Nucleus accumbens (tissue), 56 donors: ENCODE results near the gene SLAIN2.
A peak's percentile ranks its signal among the peaks of the same experiment; 100 is the strongest.
"Not testable (repeated sequence)": the region's sequence is repeated elsewhere in the genome, so short reads cannot be mapped to it uniquely, and the experiment has no call there.

ENCODE experiments used
- DNase-seq, 56 donors: peaks; one replicate each; lab custom pipeline; 2025; lab: John Stamatoyannopoulos, UW

SLAIN2 gene

DNA sequence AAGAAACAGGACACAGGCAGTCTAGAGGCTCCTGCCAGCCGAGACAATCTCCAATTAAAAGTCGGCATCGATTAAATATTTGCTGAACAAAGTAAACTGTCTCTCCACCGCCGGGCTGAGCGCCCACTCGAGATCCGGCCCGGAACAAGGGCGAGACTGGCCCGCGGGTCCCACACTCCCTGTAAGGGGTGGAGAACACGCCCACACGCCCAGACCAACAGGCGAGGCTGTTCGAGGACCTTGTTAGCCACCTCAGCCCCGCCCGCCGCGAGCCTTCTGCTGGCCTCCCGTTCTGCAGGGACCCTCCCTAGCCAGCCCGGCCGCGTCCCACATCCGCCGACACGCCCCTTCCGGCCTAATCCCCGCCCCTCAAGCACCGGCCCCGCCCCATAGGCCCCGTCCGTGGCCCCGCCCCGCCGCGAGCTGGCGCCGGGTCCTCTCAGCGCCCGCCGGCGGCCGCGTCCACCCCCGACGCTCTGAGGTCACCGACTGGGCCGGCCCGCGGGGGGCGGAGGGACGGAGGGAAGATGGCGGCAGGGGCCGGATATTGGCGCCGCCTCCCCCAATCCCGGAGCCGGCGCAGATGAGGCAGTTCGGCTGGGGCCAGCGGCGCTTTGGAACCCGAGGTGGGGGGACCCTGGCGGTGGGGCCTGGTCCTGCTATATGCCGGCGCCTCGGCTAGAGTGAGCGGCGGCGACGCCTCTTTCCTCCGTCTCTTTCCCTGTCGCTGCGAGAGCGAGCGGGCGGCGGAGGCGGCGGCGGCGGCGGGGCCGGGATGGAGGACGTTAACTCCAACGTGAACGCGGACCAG is at the start of gene SLAIN2:
TSS of gene SLAIN2 (plus strand) at position 565 of the 811 bp plus-strand sequence. CDS start at position 776, 211 bp downstream.
- DNase-seq: peak; percentile 84 to 99 (median 96)

DNA sequence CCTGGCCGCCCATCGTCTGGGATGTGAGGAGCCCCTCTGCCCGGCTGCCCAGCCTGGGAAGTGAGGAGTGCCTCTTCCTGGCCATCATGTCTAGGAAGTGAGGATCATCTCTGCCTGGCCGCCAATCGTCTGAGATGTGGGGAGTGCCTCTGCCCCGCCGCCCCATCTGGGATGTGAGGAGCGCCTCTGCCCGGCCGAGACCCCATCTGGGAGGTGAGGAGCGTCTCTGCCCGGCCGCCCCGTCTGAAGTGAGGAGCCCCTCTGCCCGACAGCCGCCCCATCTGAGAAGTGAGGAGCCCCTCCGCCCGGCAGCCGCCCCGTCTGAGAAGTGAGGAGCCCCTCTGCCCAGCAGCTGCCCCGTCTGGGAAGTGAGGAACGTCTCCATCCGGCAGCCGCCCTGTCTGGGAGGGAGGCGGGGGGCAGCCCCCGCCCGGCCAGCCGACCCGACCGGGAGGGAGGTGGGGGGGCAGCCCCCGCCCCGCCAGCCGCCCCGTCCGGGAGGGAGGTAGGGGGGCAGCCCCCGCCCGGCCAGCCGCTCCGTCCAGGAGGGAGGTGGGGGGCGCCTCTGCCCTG is 49.0 kb upstream of the SLAIN2 start:
- DNase-seq: not testable (repeated sequence)

DNA sequence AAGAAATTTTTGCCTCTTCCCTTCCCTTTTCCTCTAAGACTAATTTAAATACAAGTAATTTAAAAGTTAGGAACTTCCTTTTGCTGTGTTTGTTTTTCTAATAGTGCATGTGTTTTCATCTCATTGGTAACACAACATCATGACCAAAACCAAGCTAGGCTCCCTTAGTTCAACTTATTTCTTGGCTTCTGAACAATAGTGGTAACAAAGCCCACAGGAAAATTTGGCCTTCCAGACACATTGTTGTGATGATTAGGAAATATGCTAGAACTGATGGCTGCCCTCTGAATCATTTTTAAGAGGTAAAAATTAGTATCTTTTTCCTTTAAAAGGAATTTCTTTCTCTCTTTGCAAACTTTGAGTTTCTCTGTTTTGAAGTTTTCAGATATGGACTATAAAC is 46.2 kb upstream of the SLAIN2 start:
- no peak for DNase-seq

DNA sequence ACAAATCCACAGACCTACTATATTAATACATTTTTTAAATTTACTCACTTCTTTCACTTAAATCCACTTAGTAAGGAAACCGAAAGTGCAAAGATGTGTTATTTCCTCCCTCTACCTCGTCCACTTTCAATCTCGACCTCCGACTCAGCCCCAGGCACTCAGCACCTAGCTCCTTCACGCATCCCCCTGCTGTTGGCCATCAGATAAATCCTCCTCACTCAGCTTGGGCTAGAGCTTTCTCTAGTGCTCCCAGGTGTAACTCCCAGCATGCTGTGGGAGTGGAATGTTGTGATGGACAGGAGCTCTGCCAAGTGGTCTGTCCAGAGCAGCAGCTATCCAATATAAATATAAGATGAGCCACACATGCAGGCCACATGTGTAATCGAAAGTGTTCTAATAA is 45.0 kb upstream of the SLAIN2 start:
- DNase-seq: no peak

DNA sequence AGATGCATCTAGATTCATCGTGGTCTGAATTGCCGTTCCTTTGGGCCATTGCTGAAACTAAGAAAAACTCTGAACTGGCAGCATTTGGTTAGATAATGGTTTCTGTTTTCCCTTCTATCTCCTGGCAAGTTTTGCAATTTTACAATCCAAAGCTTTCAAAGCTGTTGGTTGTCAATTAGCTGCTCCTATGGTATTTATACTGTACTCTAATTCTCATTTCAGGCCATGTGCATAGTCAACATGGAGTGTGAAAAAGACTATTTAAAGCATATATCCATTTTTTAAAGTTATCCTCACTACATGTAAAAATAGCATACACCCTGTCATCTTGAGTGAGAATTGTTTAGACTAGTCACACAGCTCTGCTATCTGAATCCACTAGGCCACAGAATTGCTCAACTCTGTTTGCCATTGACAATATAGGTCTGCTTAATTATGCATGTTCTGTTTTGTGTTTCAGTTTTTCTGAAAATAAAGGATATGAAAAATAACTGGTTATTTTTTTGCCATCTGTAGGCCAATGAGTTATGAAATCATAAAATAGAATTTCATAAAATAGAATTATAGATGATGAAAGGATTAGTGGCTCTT is 44.0 kb upstream of the SLAIN2 start:
- no peak for DNase-seq

DNA sequence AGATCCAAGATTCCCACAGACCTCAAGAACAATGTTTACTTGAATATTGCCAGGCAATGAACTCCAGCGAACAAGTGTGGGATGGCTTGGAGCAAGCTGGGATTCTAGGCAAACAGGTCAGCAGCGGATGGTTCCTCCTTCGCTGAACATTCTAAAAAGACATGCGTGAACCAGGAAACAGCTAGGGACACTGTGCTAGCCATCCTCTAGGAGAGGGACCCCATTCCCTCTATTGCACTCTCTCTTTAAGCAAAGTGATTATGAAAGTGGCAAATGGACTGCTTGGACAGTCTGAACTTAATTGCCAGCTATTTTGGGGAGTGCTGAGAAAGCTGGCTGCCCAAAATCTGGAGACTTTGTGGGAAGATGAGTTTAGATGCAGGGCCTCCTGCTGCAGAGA is 41.8 kb upstream of the SLAIN2 start:
- DNase-seq: no peak

DNA sequence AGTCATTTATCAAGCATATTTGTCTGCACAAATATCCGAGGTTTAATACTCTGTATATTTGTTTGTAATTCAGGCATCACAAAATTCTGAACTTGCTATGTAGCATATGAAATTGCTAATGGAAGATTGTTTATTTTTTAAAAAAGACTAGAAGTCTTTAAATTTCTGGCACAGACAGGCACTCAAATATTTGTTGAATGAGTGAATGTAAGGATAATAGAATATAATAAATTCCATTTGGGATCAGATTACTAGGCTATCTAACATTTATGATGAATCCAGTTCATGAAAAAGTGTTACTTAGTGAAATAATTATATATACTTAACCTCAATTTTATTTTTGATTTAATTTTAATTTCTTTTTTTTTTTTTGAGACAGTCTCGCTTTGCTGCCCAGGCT is 41.3 kb upstream of the SLAIN2 start:
- DNase-seq: no peak

DNA sequence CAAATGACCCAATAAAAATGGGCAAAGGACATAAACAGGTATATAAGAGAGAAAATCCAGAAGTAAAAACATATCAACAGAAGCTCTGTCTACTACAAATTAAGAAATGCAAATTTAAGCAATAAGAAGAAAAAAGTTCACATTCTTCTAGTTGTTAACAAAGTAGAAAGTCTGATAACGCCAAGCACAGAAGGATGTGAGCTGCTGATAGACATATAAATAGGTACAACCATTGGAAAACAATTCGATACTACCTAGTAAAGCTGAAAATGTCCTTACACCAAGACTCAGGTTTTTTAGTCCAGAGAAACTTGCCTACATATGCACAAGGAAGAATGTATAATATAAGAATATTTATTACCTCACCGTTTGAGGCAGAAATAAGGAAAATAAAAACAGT is 35.8 kb upstream of the SLAIN2 start:
- DNase-seq: no peak

DNA sequence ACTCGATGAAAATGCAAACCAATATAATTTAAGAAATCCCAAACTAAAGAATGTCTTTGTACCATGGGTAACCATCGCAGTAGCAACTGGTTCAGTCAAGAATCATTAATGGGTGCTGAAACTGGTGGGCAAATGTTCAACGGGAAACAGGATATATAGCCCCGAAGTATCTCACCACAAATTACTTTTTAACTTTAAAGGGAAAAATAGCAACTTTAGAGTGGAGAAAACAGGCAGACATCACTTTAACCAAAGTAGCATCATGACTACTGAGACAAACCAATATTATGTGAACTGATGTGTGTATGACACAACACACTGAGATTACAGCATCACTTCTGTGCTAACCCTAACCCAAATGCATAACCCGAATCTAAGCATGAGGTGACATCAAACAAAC is 33.8 kb upstream of the SLAIN2 start:
- no peak for DNase-seq

DNA sequence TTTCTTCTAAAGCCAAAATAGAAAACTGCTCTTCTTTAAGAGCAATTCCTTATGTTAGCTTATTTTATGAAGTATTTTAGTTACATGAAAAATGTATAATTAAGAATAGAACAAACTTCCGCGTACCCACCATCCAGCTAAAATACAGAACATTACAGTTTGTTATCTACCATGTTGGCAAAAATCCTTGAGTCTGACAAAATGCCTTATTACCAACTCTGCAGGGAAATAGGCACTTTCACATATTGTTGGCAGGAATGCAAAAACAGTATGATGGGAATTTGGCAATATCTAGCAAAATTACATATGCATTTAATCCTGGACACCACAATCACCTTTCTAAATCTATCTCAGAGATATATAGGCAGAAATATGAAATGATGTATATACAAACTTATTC is 32.4 kb upstream of the SLAIN2 start:
- DNase-seq: no peak

DNA sequence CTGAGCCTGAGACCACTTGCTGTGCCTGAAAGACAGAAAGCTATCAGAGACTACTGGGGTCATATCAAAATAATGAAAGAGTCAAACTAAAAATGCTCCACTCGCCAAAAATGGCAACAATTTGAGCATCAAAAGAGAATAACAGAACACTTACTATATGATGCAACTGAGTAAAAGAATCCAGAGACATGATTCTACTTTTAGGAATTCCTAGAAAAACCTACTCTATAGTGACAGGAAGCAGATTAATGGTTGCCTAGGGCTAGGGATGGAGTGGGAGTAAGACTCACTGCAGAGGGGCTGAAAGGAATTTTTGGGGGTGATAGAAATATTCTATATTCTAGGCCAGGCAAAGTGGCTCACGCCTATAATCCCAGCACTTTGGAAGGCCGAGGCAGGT is 29.4 kb upstream of the SLAIN2 start:
- DNase-seq: no peak

DNA sequence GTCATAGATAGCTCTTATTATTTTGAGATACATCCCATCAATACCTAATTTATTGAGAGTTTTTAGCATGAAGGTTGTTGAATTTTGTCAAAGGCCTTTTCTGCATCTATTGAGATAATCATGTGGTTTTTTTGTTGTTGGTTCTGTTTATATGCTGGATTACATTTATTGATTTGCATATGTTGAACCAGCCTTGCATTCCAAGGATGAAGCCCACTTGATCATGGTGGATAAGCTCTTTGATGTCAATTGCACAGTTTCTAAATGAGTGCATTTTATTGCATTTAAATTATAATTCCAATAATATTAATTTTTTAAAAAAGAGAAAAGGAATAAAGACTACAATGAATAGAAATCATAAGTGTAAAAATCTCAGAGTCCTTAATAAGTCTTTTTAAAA is 26.6 kb upstream of the SLAIN2 start:
- DNase-seq: not testable (repeated sequence)

DNA sequence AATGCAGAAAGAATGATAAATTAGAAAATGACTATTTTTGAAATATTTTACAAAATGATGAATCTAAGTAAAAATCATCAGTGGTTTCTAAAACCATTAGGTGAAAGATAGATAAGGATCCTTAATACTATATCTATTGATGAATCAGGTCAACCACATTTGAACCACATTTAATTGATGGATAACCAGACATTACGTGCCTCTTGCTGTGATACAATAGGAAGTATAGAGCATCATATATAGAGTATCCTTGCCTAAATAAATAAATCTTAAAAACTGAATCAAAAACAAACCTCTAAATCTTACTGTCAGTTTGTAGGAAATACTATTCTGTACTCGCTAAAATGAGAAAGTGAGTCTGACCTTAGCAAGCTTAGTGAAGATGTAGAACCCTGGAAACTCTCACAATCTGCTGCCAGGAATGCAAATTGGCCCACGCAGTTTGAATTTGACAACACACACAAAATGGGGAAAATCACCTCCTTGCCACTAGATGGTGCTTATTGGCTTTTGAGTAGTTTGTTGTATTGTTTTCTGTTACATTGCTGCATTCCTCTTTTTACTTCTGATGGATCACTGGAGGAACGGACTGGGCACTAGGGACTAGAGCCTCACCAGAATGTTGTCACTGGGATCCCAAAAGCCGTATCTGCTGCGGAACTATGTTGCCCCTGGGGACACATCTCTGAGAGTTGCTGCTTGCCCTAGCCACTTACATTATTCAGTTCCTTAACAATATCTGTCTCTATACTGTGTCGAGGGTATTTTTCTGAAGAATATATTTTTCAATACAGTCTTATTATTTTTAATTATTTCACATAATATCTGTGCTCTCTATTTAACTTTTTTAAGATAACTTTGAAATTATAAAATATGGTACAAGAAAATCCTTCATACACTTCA is 25.4 kb upstream of the SLAIN2 start:
- peak in 1 of 56 donors; percentile 0 for DNase-seq

DNA sequence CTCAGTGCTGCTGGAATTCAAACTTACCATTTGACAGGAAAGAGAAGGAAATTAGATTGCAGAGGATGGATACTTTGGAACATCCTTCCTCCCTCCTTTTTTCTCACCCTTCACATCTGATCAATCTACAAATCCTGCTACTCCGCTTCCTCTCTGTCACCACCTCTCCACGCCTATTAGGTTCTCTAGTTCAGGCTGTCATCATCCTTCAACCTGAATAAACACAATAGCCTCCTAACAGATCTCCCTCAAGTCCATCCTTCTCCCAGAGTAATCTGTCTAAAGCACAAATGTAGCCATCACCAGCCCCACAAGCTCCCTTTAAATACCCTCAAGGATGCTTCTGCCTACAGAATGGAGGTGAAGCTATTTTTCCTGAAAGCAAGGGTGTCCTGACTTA is 20.0 kb upstream of the SLAIN2 start:
- DNase-seq: no peak

DNA sequence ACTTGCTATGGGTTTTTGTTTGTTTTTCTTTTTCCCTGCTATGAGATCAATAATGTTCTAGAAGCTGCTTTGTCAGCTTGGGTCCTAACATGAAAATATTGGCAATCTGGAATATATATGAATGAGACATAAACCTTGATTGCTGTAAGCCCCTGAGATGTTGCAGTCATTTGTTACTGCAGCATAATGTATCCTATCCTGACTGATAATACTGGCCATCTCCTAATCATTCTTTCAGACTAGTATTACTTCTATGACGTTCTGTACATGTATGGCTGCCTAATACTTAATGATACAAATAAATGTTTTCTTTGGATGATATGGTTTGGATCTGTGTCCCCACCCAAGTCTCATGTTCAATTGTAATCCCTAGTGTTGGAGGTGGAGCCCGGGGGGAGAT is 19.3 kb upstream of the SLAIN2 start:
- no peak for DNase-seq

DNA sequence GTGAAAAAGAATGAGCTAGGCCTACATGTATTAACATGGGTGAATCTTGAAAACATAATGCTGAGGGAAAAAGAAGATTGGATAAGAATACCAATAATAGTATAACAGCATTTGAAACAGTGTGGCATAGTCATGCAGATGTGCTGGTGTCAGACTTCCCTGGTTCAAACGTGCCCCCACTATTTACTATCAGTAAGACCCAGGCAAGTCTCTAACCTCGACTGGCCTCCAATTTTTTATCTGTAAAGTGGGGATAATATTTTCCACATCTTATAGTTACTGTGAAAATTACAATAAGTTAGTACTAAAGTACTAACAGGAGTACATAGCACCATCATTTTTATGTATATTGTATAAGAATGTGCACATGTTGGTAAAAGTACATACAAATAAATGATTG is 17.0 kb upstream of the SLAIN2 start:
- DNase-seq: no peak

DNA sequence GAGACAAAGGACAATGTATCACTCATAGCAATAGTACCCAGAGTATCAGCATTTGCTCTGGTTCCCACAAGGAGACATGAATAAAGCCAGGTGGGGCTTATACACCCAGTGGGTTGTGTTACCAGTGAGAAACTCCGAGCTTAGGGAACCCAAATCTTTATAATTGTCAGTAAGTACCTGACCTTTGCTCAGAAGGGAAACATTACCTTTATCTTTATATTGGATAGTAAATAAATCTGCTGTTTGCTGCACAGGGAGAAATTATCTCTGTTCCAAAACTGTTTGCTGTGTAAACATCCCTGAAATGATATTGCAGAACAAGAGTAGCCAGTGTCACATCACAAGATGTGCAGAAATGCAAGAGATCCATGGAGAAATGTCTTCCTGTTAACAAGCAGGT is 12.1 kb upstream of the SLAIN2 start:
- no peak for DNase-seq

DNA sequence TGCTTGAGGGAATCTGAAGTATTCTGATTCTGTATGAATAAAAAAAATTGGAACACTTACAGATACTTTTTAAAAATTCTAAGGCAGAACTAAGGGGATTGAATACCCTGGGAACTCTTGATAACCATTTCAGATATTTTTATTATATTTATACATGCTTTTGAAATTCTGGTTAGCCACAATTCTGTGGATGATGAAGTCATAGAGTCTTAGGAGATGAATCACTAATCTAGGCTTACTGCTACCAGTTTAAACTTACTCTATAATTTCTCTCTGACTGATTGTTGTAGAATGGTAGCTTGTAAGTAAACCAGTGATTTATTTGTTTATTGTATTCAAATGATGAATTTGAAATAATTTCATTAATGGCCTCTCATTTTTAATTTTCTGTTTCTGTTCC is 11.4 kb upstream of the SLAIN2 start:
- no peak for DNase-seq

DNA sequence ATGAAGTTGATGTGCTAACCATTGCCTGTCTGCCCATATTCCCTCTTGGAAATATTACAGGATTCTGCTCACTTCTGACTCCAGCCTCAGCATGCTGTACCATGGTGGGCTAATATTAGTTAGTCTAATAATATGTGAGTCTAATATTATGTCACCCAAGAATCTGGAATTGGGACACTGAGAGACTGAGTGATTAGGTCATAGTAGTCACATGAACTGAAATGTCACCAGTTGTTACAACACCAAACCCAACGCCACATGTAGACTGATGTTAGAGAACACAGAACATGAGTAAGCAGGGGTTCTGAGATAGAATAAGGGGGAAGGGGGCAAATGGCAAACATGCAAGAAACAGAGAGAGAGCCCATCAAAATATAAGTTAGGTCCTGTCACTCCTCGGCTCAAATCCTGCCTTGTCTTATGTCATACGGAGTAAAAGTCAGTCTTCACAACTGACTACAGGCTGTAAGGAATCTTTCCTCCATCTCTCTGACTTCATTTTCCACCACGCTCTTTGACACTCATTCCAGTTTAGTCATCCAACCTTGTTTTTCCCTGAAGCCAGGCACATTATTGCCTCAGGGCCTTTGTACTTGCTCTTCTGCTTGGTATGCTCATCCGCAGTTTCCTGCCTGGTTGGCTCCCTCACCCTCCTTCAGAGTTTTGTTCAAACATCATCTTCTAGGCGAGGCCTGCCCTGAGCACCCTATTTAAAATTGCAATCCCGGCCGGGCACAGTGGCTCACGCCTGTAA is 9.6 kb upstream of the SLAIN2 start:
- no peak for DNase-seq

DNA sequence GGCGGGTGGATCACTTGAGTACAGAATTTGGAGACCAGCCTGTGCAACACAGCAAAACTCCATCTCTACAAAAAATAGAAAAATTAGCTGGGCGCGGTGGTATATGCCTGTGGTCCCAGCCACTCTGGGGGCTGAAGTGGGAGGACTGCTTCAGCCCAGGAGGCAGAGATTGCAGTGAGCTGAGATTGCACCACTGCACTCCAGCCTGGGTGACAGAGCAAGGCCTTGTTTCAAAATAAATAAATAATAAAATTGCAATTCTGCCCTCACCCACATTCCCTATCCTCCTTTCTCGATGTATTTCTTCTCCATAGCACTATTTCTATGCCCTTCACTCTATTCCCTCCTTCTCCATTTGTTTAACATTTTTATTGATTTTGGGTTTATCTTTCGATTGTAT is 8.7 kb upstream of the SLAIN2 start:
- DNase-seq: no peak
